HT1080 (cell line): ENCODE data around the gene HOTAIR. TPM values are rescaled to one million over a fixed set of nuclear protein-coding genes. Genes with fewer than 3 reads are reported as not detected.

Source experiments
- DNase-seq: peaks from one replicate; pipeline ENCODE4 v3.0.0-alpha.2; 2015; ENCODE audit warnings: low read depth
- total RNA-seq: library from RNA; depleted of rRNA; stranded (reverse); fragments of >200 nt; shearing (Covaris generic); gene quantifications from 2 replicates; pipeline ENCODE4 v1.2.3, GENCODE V29; 2014

The HOTAIR gene
- total RNA-seq, 1 experiment from 2014 or later, result 0.88 TPM

DNA sequence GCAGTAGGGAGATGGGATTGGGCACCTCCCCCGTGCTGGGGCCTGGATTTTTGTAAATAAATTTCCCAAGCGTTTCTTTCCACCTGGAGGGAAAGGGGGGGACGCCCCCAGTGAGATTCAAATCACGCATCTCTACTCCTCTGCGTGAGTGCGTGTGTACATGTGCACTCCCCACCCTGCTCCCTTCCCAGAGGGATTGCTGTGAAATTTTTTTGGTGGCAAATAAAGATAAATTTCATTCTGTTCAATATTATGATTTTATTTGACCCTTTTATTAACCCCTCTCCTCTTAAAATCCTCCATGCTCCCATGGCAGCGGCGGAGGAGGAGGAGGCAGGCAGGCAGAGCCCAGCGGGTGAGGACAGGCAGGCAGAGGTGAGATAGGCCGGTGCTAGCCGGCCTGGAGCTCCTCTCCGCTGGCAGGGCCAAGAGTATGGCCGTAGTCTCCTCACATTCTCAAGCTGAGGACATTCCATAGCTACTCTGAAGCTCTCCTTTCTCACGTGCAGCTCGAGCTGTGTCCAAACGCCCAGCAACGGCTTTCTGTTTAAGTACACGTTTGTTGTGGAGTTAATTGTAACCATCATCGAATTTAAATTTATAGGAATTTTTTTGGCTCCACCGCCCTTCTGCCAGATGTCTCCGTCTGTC, 1.5 kb upstream of the HOTAIR start:
- DNase-seq, result no peak

- DNase-seq, result no peak
These were observed 862 bp upstream of the HOTAIR start for GRCh38 chr12:53975479-53976152.

DNA sequence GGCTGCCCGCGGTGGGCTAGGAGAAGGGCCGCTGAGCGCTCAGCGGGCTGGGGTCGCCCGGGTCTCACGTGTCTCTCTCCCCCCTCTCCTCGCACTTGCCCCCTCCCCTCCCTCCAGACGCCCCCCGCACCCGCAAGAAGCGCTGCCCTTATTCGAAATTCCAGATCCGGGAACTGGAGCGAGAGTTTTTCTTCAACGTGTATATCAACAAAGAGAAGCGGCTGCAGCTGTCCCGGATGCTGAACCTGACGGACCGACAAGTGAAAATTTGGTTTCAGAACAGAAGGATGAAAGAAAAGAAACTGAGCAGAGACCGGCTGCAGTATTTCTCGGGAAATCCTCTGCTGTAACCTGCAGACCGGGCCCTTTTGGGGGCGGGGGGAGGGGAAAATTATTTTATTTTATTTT, 314 bp upstream of the HOTAIR start:
- no peak for DNase-seq

DNA sequence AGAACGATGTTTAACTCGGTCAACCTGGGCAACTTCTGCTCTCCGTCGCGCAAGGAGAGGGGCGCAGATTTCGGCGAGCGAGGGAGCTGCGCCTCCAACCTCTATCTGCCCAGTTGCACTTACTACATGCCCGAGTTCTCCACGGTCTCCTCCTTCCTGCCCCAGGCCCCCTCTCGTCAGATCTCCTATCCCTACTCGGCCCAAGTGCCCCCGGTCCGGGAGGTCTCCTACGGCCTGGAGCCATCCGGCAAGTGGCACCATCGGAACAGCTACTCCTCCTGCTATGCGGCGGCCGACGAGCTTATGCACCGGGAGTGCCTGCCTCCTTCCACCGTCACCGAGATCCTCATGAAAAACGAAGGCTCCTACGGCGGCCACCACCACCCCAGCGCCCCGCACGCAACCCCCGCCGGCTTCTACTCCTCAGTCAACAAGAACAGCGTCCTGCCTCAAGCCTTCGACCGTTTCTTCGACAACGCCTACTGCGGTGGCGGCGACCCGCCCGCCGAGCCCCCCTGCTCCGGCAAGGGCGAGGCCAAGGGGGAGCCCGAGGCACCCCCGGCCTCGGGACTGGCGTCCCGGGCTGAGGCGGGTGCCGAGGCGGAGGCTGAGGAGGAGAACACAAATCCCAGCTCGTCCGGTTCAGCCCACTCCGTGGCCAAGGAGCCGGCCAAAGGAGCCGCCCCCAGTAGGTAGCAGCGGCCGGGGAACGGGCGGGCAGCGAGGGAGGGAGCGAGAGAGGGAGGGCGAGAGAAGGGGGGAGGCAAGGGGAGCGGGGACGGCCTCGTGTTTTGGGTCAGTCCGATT, 1.3 kb downstream of the HOTAIR start:
- DNase-seq, result no peak

DNA sequence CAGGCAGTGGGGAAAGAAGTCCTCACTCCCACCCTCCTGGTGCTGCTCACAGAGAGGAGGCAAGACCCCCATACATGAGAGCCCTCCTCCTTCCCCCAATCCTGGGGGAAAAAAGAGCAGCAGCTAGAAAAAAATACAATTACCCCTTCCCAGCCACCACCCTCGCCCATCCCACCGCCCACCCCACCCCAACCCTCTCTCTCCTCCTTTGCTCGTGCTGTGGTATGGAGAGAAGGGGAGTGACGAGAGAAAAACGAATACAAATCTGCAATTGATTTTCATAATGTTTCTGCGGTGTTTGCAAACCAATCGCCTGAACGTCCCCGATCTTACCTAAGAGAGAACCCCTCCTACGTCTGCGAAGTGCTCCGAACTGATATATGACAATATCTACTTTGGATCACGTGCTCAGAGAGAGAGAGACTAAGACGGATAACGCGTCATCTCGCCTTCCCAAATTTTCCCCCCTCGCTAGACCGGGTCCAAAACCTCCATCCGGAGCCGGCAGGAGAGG, 2.0 kb downstream of the HOTAIR start, which contains the start of gene HOXC11:
TSS of gene HOXC11 (plus strand) at position 405 of the 514 bp plus-strand sequence. CDS start 116 bp downstream, outside the sequence.
- no peak for DNase-seq

DNA sequence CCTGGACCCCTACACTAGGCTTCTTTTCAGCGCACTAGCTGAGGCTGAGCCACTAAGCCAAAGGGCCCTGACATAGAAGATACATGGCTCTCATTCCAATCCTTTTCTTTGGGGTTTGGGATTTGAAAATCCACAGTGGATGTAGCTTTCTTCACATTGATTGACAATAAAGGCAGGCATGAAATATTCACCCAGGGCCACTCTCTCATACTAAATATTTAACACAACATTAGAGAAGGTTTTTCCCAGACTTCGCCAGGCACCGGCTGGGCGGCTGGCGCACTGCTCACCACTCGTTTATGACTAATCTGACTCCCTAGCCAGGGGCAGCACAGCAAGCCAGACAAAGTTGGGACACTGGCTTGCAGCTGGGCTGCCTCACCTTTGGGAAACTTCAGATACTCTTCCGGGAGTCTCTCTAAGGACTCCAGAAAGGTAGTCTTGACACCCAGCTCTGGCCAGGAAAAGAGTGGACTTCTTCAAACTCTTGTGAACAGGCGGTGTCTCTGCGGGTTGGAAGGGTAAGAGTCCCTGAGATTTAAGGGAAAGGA, 2.5 kb downstream of the HOTAIR start:
- peak; percentile 30 for DNase-seq

DNA sequence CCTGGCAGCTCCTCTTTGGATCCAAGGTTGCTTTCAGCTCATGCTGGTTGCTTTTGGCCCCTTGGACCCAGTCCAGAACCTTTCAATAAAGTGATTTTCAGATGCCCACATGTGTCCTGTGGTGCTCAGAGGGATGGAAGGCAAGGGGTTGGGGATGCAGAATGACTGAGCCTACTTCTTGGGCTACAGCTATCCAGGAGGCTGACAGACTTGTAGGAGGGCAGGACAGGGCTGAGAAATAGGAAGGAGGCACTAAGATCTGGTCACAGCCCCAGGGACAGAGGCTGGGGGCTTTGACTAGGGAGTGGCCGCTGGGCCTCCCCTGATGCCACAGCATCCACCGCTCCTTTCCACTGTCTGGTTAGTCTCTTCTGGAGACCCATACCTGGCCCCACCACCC, 3.1 kb downstream of the HOTAIR start:
- DNase-seq, result no peak

GRCh38 chr12:53971129-53971528, 3.6 kb downstream of the HOTAIR start:
- no peak for DNase-seq

GRCh38 chr12:53970451-53970850, 4.3 kb downstream of the HOTAIR start:
- no peak for DNase-seq

DNA sequence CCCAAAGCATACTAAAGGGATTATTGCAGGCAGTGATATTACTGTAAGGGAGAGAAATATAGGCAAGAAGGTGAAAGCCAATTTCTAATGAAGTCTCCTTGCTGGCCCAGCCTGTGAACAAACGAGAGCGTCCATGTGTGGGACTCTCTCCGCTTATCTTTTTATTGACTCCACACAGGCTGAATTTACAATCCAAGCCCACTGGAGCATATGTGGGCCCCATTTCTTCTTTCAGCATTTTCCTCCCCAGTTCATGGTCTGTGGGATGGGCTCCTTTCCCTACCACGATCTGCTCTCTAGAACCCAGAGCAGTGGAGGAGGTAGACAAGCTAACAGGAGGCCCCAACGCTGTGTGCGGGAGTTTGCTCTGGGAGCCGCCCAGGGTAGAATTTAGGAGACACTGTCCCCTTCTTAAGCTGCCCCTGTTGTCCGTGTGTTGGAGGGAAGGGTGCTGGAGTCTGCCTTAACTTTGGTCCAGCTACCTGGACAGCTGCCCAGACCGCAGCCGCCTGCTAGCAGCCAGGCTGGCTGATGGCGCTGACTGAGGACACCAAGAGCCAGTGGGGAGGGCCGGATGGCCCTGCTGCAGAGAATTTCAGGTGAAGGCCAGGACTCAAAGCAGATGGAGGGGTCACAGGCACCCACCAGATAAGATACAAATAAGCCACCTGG, 5.0 kb downstream of the HOTAIR start:
- DNase-seq, result no peak

DNA sequence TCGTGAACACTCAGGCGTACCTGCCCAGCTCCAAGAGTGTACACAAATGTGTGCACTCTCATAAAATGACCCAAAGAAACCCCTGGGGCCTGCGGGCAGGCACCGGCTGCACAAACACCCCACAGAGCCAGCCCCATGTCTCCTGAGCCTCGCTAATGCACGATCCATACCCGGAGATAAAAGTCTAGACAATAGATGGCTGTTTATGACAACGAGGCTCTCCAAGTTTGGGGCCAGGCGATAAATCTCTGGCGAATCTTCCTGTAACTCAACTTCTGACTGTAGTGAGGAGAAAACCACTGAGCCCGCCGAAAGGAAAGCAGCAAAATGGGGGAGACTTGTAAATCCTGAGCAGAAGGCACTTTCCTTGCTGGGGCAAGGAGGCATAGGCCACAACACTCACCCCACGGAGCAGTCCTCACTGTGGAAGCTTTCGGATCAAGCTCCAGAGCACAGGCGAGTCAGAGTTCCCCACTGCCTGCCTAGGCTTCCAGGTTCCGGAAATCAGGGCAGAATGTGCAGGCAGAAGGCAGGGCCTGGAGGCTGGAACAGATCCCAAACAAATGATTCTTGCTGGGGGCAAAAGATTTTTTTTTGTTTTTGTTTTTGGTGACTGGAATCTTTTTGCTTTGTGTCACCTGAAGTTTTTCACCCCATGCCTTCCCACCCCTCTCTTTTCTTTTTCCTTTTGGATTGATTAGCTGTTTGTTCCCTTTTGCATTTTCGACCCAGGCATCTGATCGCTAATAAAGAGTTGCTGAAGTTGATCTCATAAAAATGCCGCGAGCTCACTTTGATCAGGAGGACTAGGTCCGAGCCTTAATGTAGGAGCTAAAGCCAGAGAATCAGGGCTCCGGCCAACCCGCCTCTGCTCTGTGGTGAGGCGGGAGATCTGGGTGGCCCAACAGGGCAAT, 6.3 kb downstream of the HOTAIR start:
- DNase-seq, result no peak

GRCh38 chr12:53967421-53967925, 7.3 kb downstream of the HOTAIR start:
- no peak for DNase-seq

GRCh38 chr12:53966385-53967133, 8.2 kb downstream of the HOTAIR start:
- DNase-seq, result no peak

DNA sequence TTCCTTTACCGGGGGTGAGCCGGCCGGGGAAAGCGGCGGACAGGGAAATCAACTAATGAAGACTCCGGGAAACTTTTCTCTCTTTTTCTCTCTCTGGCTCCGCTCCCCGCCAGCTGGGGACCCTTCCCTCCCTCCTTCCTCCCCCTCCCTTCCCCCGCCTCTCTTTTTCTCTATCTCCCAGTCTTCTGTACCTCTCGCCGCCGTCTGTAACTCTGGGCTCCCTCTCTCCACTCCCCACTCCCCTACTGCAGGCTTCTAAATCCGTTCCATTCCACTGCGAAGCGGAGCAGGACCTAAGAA, 8.7 kb downstream of the HOTAIR start:
- no peak for DNase-seq

DNA sequence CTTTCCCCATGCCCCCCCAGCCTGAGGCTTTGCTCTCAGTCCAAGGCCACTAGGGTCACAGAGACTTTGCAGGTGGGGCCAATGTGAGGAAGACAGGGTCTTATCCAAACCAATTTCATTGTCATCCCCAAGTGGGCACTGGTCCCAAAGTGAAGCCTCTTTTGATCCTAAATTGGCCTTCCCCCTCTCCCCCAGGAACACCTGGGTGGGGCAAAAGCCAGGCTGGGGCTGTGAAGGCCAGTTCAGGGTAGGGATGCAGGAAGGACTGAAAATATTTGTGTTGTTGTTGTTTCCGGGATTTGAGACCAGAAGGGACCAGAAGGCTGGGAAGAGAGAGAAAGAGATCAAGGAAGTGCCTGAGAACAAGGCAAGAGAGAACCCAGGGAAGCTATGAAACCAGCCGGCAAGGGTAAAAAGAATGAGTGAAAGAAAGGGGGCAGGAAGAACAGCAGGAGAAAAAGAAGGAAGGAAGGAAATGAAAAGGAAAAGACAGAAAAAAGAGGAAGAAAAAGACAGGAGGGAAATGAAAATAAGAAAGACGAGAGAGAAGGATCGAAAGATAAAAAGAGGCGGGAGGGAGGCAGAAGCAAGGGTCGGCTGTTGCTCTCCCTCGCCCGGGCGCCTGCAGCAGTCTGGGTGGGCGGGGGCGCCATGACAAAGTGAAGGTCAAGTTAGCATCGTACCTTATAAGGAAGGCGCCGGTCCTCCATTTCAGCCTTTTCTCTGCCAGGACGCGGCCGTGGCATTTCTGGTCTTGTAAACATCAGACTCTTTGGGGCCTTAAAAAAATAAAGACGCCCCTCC, 9.3 kb downstream of the HOTAIR start:
- no peak for DNase-seq

DNA sequence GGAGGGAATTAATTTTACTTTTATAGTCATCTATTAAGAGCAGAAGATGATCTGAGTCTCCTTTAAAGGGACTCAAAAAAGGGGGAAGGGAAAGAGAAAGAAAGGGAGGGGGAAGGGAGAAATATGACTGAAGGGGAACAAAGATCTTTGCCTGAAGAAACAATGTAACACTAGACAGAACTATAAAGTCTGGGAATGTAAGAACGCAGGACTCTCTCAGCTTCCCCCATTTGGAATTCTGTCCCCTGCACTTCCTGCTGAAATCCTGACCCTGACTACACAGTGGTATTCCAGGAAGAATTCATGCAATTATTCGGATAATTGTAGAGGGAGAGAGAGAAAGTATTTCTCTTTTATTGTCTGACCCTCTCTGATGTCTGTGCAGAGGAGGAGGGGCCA, 10.4 kb downstream of the HOTAIR start:
- DNase-seq, result no peak

- no peak for DNase-seq
These were observed 11.1 kb downstream of the HOTAIR start for GRCh38 chr12:53963434-53964314.
